Posterior vena cava (tissue), 2 donors: ENCODE data around the gene C1orf74. TPM values are rescaled to one million over a fixed set of nuclear protein-coding genes. Genes with fewer than 3 reads are reported as not detected.

Experiments used
- total RNA-seq, 2 donors: library from RNA; stranded (reverse); fragmentation: NEBNext Ultra II Directional; extraction: Animal tissue kit (Norgen Biotek cat#: 25700); gene quantifications; one replicate each; pipeline ENCODE4 v1.2.1, GENCODE V29; 2021
- donor health status: DM: yes; HTN: yes; CAD: no.
- donor health status: DM: yes; HTN: yes; CAD: no.

Gene C1orf74
- total RNA-seq, 2 donors from 2014 or later = 1.1 to 1.3 TPM

Other genes with a start within 250 kb of the C1orf74 start
- gene CAMK1G, start 200.8 kb downstream of the C1orf74 start, total RNA-seq = not detected
- gene LAMB3, start 132.1 kb downstream of the C1orf74 start, total RNA-seq = 1 to 10 TPM; 1.5 TPM
- 10 to 100 TPM; 12.5 to 35.0 TPM for gene G0S2, start 109.1 kb downstream of the C1orf74 start, total RNA-seq
- gene HSD11B1, start 79.7 kb downstream of the C1orf74 start, total RNA-seq = 10 to 100 TPM; 14.8 to 17.2 TPM
- gene TRAF3IP3, start 28.5 kb downstream of the C1orf74 start, total RNA-seq = 1 to 10 TPM; 2.8 to 3.1 TPM
- 1 to 10 TPM; 1.8 to 2.7 TPM for gene IRF6, start 21.6 kb upstream of the C1orf74 start, total RNA-seq
- gene UTP25, start 43.4 kb upstream of the C1orf74 start, total RNA-seq = 10 to 100 TPM in 1 of 2 donors, 1 to 10 TPM in 1; 6.4 to 19.1 TPM
- gene SYT14, start 153.7 kb upstream of the C1orf74 start, total RNA-seq = not detected